ENCODE results near the gene SNAPC3.
"Not testable (repeated sequence)": the region's sequence is repeated elsewhere in the genome, so short reads cannot be mapped to it uniquely, and the experiment has no call there.

SNAPC3 gene

GRCh38 chr9:15423231-15423985 lies 732 bp downstream of the SNAPC3 start:
- DNase-seq (ENCODE audit: low spot score), result no peak
- no peak for FAIRE-seq

- no peak for FAIRE-seq
- DNase-seq (ENCODE audit: low spot score), result no peak
Measured at GRCh38 chr9:15426019-15426418, 3.3 kb downstream of the SNAPC3 start.

DNA sequence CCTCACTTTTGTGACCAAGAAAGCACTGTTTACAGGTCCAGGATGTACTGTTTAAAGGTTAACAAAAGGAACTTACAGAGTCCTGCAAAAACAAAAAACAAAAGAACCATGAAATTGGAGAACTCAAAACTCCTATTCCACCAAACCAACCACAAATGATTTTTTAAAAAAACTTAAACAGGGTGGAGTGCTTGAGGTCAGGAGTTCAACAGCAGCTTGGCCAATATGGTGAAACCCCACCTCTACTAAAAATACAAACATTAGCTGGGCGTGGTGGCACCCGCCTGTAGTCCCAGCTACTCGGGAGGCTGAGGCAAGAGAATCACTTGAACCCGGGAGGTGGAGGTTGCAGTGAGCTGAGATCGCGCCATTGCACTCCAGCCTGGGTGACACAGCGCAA lies 5.0 kb downstream of the SNAPC3 start:
- not testable (repeated sequence) for FAIRE-seq; DNase-seq (ENCODE audit: low spot score)

DNA sequence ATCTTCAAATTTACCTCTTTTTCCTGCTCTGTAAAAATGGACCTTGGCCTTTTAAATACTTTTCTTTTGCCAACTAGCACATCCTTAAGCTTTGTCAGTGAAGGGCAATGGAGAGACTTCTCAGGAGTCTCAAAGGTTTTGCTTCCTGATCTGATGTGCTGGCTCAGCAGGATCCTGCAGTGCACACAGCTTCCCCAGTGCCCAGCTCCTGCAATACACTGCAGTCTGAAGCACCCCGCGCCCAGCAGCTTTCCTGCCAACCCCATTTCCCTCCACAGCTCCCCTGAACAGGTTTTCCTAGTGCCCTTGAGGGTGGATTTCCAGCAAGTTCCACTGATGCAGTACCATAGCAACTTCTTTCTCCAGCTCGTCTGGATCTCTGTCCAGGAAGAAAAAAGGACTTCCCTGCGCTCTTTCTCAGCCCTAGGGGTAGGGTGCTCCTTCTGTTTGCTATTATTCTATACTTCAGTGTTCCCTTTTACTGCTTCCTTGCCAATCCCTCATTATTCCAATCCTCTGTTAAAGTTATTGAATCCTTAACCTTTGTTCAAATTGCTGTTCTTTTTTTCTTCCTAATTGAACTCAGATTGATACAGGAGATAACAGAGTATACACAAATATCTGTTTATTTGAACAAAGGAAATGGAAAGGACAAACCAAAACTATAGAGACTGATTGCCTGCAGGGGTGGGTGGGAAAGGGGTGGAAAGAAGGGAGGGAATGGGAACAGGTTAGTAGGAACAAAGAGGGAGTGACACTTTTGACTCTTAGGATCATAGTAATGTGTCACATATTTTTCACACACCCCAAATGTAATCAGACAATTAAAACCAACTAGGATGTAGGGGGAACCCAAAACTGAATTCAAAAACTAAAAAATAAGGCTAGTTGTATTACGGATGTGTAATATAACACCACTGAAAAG lies 8.5 kb downstream of the SNAPC3 start:
- no peak for DNase-seq (ENCODE audit: low spot score)
- FAIRE-seq, result no peak

GRCh38 chr9:15433191-15433590 lies 10.5 kb downstream of the SNAPC3 start:
- DNase-seq (ENCODE audit: low spot score) (no peak), FAIRE-seq (no peak)

DNA sequence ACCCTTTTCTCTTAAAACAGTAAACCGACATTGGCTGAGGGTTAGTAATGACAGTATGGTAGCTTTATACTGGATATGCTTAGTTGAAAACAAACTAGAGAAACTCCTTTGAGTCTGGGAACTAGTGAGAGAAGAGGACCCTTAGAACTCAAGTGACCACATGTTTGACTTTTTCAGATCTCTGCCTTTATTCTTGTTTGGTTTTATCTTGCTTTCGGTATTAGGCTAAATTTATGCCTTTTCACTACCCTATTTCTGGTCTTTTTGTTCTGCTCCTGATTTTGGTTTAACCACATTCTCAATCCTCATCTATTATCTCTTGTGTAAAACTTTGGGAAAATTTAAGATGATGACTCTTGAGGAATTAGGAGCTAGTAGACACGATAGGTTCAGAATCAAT lies 11.0 kb downstream of the SNAPC3 start:
- DNase-seq (ENCODE audit: low spot score), result no peak
- FAIRE-seq, result no peak

- FAIRE-seq (no peak), DNase-seq (ENCODE audit: low spot score) (no peak)
Measured at GRCh38 chr9:15438891-15439290, 16.2 kb downstream of the SNAPC3 start.

DNA sequence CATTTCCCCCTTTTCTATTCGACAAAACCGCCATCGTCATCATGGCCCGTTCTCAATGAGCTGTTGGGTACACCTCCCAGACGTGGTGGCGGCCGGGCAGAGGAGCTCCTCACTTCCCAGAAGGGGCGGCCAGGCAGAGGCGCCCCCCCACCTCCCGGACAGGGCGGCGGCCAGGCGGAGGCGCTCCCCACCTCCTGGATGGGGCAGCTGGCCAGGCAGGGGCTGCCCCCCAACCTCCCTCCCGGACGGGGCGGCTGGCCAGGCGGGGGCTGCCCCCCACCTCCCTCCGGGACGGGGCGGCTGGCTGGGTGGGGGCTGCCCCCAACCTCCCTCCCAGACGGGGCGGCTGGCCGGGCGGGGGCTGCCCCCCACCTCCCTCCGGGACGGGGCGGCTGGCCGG lies 19.2 kb downstream of the SNAPC3 start:
- not testable (repeated sequence) for DNase-seq (ENCODE audit: low spot score); FAIRE-seq

DNA sequence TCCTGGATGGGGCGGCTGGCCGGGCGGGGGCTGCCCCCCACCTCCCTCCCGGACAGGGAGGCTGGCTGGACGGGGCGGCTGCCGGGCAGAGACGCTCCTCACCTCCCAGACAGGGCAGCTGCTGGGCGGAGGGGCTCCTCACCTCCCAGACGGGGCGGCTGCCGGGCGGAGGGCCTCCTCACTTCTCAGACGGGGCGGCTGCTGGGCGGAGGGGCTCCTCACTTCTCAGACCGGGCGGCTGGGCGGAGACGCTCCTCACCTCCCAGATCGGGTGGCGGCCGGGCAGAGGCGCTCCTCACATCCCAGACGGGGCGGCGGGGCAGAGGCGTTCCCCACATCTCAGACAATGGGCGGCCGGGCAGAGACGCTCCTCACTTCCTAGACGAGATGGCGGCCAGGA lies 19.6 kb downstream of the SNAPC3 start:
- not testable (repeated sequence) for FAIRE-seq; DNase-seq (ENCODE audit: low spot score)

DNA sequence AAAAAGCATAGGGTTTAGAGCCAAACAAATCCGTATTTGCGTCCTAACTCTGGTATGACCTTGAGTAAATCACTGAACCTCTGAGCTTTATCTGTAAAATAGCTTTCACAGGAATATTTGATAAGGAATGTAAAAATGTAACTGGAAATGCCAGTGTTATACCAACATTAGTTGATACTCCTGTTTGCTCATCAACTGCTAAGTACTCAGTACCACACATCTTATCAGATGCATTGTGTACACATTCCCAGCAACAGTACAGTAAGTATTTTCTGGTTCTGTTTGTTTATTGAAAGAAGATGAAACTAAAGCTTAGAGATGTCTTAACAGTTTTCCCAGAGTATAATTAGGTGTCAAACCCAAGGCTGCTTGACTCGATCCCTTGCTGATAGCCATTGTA lies 21.5 kb downstream of the SNAPC3 start:
- no peak for DNase-seq (ENCODE audit: low spot score)
- no peak for FAIRE-seq

GRCh38 chr9:15453956-15454355 lies 31.3 kb downstream of the SNAPC3 start:
- FAIRE-seq (no peak), DNase-seq (ENCODE audit: low spot score) (no peak)

DNA sequence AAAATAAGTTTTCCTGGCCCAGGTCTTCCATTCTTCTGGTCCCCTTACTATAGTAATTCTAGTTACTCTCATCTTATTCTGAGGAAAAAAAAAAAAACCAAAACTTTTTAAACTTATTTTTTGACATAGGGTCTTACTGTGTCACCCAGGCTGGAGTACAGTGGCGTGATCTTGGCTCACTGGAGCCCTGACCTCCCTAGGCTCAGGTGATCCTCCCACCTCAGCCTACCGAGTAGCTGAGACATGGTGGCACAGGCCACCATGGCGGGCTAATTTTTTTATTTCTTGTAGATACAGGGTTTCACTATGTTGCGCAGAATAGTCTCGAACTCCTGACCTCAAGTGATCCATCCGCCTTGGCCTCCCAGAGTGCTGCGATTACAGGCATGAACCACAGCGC lies 38.4 kb downstream of the SNAPC3 start:
- FAIRE-seq, result no peak
- no peak for DNase-seq (ENCODE audit: low spot score)

DNA sequence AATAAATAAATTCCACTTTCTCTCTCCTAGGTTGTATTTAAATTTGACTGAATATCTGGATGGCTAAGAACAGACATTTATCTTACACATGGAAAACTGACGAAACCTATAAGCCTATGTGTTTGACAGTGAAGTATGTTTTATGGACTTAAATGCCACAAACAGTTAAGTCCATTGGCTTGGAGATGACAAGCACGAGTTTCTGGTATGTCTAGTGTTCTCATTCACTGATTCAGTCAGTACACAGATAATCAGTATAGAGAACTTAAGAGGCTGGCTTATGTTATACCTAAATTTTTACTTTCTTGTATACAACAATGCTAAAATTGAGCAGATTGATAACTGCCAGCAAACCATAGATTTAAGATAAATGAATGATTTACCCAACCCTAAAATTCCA lies 38.9 kb downstream of the SNAPC3 start:
- DNase-seq (ENCODE audit: low spot score) (no peak), FAIRE-seq (no peak)

DNA sequence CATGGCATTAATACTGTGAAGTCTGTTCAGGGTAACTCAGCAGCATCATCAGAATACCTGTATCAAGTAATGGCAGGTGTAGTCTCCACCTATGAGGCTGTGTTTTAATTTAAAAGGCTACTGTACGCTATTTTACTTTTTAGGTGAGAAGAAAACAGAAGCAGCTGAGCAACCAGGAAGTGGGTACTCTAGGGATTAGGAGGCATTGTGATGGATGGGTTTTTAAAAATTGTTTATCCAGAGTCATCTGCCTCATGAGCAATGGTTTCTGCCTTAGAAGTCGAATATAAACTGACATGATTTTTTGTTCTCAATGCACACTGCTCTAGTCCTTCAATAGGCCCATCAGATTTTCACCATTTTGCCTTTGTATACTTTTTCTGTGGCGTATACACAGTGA lies 45.5 kb downstream of the SNAPC3 start:
- DNase-seq (ENCODE audit: low spot score), result no peak
- FAIRE-seq, result no peak

GRCh38 chr9:15469406-15469805 lies 46.7 kb downstream of the SNAPC3 start:
- no peak for DNase-seq (ENCODE audit: low spot score)
- no peak for FAIRE-seq

DNA sequence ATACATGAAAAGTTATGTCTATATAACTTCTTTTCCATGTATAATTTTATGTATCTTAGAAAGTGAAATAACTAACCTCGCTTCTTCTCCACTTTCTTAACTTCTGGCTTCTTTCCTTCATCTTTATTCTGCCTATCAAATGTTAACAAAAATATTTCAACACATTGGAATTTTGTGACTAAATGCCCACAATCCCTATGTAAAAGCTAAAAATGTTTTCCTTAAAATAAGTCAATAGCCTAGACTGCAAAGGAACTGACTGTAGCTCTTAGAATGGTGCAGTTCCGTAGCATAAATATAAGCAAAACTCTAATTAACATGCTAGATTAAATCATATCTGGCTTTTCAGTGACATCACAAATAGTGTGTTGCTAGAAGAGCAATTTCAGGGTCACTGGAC lies 47.2 kb downstream of the SNAPC3 start:
- DNase-seq (ENCODE audit: low spot score), result no peak

GRCh38 chr9:15475923-15476536 lies 53.4 kb downstream of the SNAPC3 start:
- no peak for FAIRE-seq

More for the DNA sequence above, 47.2 kb downstream of the SNAPC3 start:
- FAIRE-seq, result no peak

DNA sequence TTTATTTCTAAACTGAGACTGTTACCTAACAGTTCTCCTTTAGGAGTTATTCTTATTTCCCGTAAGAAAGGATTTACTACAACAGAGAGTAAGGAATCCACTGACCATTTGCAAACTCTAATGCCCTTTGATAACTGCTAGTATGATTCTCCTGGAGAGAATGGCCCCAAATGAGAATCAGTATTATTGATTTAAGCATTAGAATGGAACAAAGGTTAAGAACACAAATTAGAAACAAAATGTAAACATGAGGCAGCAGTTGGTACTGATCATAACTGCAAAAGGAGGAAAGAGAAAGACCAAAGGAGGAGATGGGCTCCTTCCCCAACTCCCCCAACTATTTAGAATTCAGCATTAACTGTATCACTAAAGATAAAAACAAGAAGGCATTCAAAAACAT lies 57.4 kb downstream of the SNAPC3 start:
- no peak for FAIRE-seq
- DNase-seq (ENCODE audit: low spot score), result no peak

More at GRCh38 chr9:15475923-15476536, 53.4 kb downstream of the SNAPC3 start:
- no peak for DNase-seq (ENCODE audit: low spot score)

DNA sequence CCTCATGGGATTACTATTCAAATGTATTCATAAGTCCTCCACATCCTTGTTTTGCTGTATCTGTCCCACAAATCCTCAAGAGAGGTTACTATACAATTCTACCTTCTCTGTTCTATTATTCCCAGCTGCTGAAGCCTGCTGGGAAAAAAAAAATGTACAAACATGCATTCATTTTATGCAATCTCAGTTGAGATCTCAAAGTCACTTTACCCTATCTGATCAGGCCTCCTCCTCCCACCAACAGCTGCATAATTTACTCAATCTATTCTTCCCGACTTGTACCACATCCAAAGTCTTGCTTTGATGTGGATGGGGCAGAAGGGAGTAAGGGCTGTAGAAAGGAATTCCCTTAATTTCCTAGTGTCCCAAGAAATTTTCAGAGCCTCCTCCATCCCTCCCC lies 59.5 kb downstream of the SNAPC3 start:
- FAIRE-seq (no peak), DNase-seq (ENCODE audit: low spot score) (no peak)

DNA sequence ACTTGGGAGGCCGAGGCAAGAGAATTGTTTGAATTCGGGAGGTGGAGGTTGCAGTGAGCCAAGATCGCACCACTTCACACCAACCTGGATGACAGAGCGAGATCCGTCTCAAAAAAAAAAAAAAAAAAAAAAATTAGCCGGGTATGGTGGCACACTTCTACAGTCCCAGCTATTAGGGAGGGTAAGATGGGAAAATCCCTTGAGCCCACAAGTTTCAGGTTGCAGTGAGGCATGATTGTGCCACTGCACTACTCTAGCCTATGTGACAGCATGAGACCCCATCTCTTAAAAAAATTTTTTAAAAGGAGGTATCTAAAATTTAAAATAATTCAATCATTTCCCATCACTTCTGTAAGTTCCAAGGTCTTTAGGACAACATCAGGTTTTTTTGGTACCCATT lies 62.1 kb downstream of the SNAPC3 start:
- DNase-seq (ENCODE audit: low spot score) (no peak), FAIRE-seq (no peak)

DNA sequence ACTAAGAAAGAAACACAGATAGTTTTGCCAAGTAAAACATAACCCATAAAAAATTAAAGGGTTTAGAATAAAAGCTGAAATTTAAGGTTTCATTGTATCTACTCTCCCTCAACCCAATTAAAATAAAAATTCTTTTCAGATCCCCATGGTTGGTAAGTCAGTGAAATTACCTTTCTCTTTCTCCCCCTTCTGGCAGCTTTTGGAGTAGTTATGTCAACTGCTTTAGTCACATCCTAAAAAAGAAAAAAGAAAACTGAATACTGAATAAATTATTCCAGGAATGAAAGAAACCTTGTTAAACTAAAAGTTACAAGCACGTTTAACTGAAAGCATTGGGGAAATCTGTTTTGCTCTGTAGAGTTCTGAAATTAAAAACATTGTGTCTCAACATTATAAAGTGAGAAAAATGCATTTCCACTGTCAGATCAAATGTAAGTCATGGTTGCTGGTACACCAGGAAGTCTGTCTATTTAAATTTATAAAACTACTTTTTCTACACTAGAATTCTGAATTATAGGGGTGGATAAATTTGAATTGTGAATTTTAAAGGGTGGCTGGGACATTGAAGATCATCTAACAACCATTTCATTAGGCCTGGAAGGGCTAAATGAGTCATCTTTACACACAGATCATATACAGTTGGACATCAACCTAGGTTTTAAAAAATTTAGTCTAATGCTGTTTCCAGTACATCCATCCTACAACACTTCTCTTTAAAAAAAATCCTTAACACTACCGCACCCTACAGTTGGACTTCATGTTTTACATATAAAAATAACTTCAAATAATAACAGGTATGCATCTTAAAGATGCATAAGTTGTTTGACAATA lies 63.4 kb downstream of the SNAPC3 start:
- DNase-seq (ENCODE audit: low spot score) (peak; percentile 14), FAIRE-seq (peak; percentile 57)
